Glomerular visceral epithelial cell (primary cell): ENCODE data around the gene NKRF.

Experiments used
- DNase-seq: peaks from one replicate; pipeline ENCODE4 v3.0.0-alpha.2; 2016; ENCODE audit errors: extremely low spot score

Gene NKRF

GRCh38 chrX:119614776-119615175 is 8.6 kb upstream of the NKRF start:
- no peak for DNase-seq

GRCh38 chrX:119607018-119607389 is 780 bp upstream of the NKRF start:
- DNase-seq, result no peak

GRCh38 chrX:119605464-119606279 is 552 bp downstream of the NKRF start:
- DNase-seq, result peak; percentile 16

- DNase-seq, result no peak
These were observed 1.3 kb downstream of the NKRF start for GRCh38 chrX:119604766-119605463.

- no peak for DNase-seq
These were observed 3.4 kb downstream of the NKRF start for GRCh38 chrX:119602701-119603255.

- DNase-seq, result no peak
These were observed 16.4 kb downstream of the NKRF start for GRCh38 chrX:119589810-119590209.

- no peak for DNase-seq
These were observed 22.7 kb downstream of the NKRF start for GRCh38 chrX:119583431-119584059.

GRCh38 chrX:119579414-119579813 is 26.8 kb downstream of the NKRF start:
- no peak for DNase-seq

- peak; percentile 91 for DNase-seq
These were observed 31.6 kb downstream of the NKRF start, which contains the start of gene UBE2A for GRCh38 chrX:119574394-119575266. Gene UBE2A (plus strand): TSS chrX:119574563. CDS start chrX:119574712, 149 bp downstream.

GRCh38 chrX:119573840-119574393 is 32.3 kb downstream of the NKRF start:
- peak; percentile 38 for DNase-seq

- no peak for DNase-seq
These were observed 33.0 kb downstream of the NKRF start for GRCh38 chrX:119573222-119573621.

- DNase-seq, result no peak
These were observed 35.8 kb downstream of the NKRF start for GRCh38 chrX:119570351-119570835.

- peak; percentile 86 for DNase-seq
These were observed 41.0 kb downstream of the NKRF start, which contains the start of gene STEEP1 for GRCh38 chrX:119565107-119565663. Gene STEEP1 (minus strand): TSS chrX:119565409. CDS start chrX:119565355, 54 bp downstream.

- no peak for DNase-seq
These were observed 53.7 kb downstream of the NKRF start for GRCh38 chrX:119552508-119552907.

GRCh38 chrX:119549327-119550016 is 56.8 kb downstream of the NKRF start:
- no peak for DNase-seq

- DNase-seq, result peak; percentile 63
These were observed 65.0 kb downstream of the NKRF start for GRCh38 chrX:119541188-119541587.

- DNase-seq, result no peak
These were observed 66.4 kb downstream of the NKRF start for GRCh38 chrX:119539872-119540271.
